ENCODE results near the gene ALG14.
A peak's percentile ranks its signal among the peaks of the same experiment; 100 is the strongest.
"Not testable (repeated sequence)": the region's sequence is repeated elsewhere in the genome, so short reads cannot be mapped to it uniquely, and the experiment has no call there.

ALG14 gene

GRCh38 chr1:95072532-95073419 is at the start of gene ALG14:
Gene ALG14 (minus strand): TSS chr1:95072951. CDS start chr1:95072898, 53 bp downstream.
- DNase-seq (ENCODE audit: low read depth in 2 of 2), result peak; percentile 89 to 90

GRCh38 chr1:95122151-95122697 is 49.5 kb upstream of the ALG14 start:
- DNase-seq (ENCODE audit: low read depth in 2 of 2), result no peak

- DNase-seq (ENCODE audit: low read depth in 2 of 2), result no peak
These were observed 46.5 kb upstream of the ALG14 start for GRCh38 chr1:95119273-95119672.

- no peak for DNase-seq (ENCODE audit: low read depth in 2 of 2)
These were observed 46.0 kb upstream of the ALG14 start for GRCh38 chr1:95118710-95119109.

- DNase-seq (ENCODE audit: low read depth in 2 of 2), result no peak
These were observed 45.3 kb upstream of the ALG14 start for GRCh38 chr1:95118067-95118499.

GRCh38 chr1:95117207-95118066 is 44.7 kb upstream of the ALG14 start, which contains the start of gene TLCD4:
Gene TLCD4 (plus strand): TSS chr1:95117355. CDS start chr1:95143902, 26,547 bp downstream.
- no peak for DNase-seq (ENCODE audit: low read depth in 2 of 2)

GRCh38 chr1:95116580-95117206 is 43.9 kb upstream of the ALG14 start:
- DNase-seq (ENCODE audit: low read depth in 2 of 2), result no peak

GRCh38 chr1:95115708-95116137 is 43.0 kb upstream of the ALG14 start:
- no peak for DNase-seq (ENCODE audit: low read depth in 2 of 2)

- no peak for DNase-seq (ENCODE audit: low read depth in 2 of 2)
These were observed 40.9 kb upstream of the ALG14 start for GRCh38 chr1:95113684-95114083.

- no peak for DNase-seq (ENCODE audit: low read depth in 2 of 2)
These were observed 38.3 kb upstream of the ALG14 start for GRCh38 chr1:95111014-95111413.

- no peak for DNase-seq (ENCODE audit: low read depth in 2 of 2)
These were observed 36.0 kb upstream of the ALG14 start for GRCh38 chr1:95108792-95109191.

GRCh38 chr1:95098196-95098595 is 25.4 kb upstream of the ALG14 start:
- DNase-seq (ENCODE audit: low read depth in 2 of 2), result no peak

GRCh38 chr1:95097426-95097825 is 24.7 kb upstream of the ALG14 start:
- DNase-seq (ENCODE audit: low read depth in 2 of 2), result no peak

- DNase-seq (ENCODE audit: low read depth in 2 of 2), result no peak
These were observed 23.6 kb upstream of the ALG14 start for GRCh38 chr1:95096218-95096841.

GRCh38 chr1:95095833-95096217 is 23.1 kb upstream of the ALG14 start:
- DNase-seq (ENCODE audit: low read depth in 2 of 2), result no peak

GRCh38 chr1:95094923-95095322 is 22.2 kb upstream of the ALG14 start:
- DNase-seq (ENCODE audit: low read depth in 2 of 2), result no peak

- DNase-seq (ENCODE audit: low read depth in 2 of 2), result no peak
These were observed 20.5 kb upstream of the ALG14 start for GRCh38 chr1:95093296-95093695.

GRCh38 chr1:95092891-95093290 is 20.1 kb upstream of the ALG14 start:
- DNase-seq (ENCODE audit: low read depth in 2 of 2), result not testable (repeated sequence)

GRCh38 chr1:95091290-95091689 is 18.5 kb upstream of the ALG14 start:
- not testable (repeated sequence) for DNase-seq (ENCODE audit: low read depth in 2 of 2)

- DNase-seq (ENCODE audit: low read depth in 2 of 2), result no peak
These were observed 17.0 kb upstream of the ALG14 start for GRCh38 chr1:95089650-95090287.

GRCh38 chr1:95088303-95088702 is 15.6 kb upstream of the ALG14 start:
- DNase-seq (ENCODE audit: low read depth in 2 of 2), result no peak
